ENCODE results near the gene RAB9A. TPM values are rescaled to one million over a fixed set of nuclear protein-coding genes. Genes with fewer than 3 reads are reported as not detected.

RAB9A gene
- total RNA-seq, 1 donor from 2014 or later, result 34.2 TPM

- no peak overlapping the region for H3K9ac ChIP-seq (ENCODE audit: low read length)
- Mint-ChIP-seq H3K4me1 (ENCODE audit: low read depth, unreplicated experiment) (peaks cover 14% of the 10 kb centered on the region), H3K36me3 (ENCODE audit: low read depth, unreplicated experiment) (no peaks in the 10 kb centered on the region), H3K9me3 (ENCODE audit: unreplicated experiment) (no peaks in the 10 kb centered on the region), H3K27ac (ENCODE audit: unreplicated experiment) (no peak overlapping the region), H3K27me3 (ENCODE audit: low read depth, unreplicated experiment) (no peaks in the 10 kb centered on the region), H3K4me3 (ENCODE audit: unreplicated experiment) (no peak overlapping the region)
- H3K4me3 ChIP-seq (ENCODE audit: insufficient read depth, low read depth, low read length), result no peak overlapping the region
- H2AFZ ChIP-seq (ENCODE audit: low read depth, low read length), result no peak overlapping the region
- DNase-seq (ENCODE audit: low read depth) (no peak), FAIRE-seq (peak; percentile 88)
- H3K36me3 ChIP-seq (ENCODE audit: insufficient read depth, low read length), result peaks cover 4% of the 10 kb centered on the region
- H3K9me3 ChIP-seq (ENCODE audit: insufficient read depth, low read depth, low read length), result no peaks in the 10 kb centered on the region
- no peaks in the 10 kb centered on the region for H3K27me3 ChIP-seq (ENCODE audit: insufficient read depth, low read length)
- TF ChIP-seq CTCF (IDR thresholded peaks at IDR 0.05; ENCODE audit: insufficient read depth, low read depth, low read length) (no peak), EZH2 (IDR thresholded peaks at IDR 0.05; ENCODE audit: insufficient read depth, low read length) (no peak)
- H3K4me2 ChIP-seq (ENCODE audit: low read length), result no peak overlapping the region
- H3K79me2 ChIP-seq (ENCODE audit: insufficient read depth, low read length), result no peaks in the 10 kb centered on the region
- H3K27ac ChIP-seq (ENCODE audit: low read depth, low read length), result no peak overlapping the region
- H4K20me1 ChIP-seq (ENCODE audit: insufficient read depth, low read length), result no peaks in the 10 kb centered on the region
- no peaks in the 10 kb centered on the region for H3K4me1 ChIP-seq (ENCODE audit: insufficient read depth, low read length)
Observed at GRCh38 chrX:13741695-13742094, 52.8 kb downstream of the RAB9A start.

- no peak overlapping the region for H3K4me3 ChIP-seq (ENCODE audit: insufficient read depth, low read depth, low read length)
- H3K36me3 Mint-ChIP-seq (ENCODE audit: low read depth, unreplicated experiment), result no peaks in the 10 kb centered on the region
Observed at GRCh38 chrX:13742397-13743176, 53.7 kb downstream of the RAB9A start.

More at GRCh38 chrX:13742397-13743176, 53.7 kb downstream of the RAB9A start:
- peaks cover 9% of the 10 kb centered on the region for H3K4me1 Mint-ChIP-seq (ENCODE audit: low read depth, unreplicated experiment)
- FAIRE-seq (peak; percentile 93), DNase-seq (ENCODE audit: low read depth) (no peak)
- Histone ChIP-seq H3K4me1 (ENCODE audit: insufficient read depth, low read length) (no peaks in the 10 kb centered on the region), H3K36me3 (ENCODE audit: insufficient read depth, low read length) (peaks cover 2% of the 10 kb centered on the region), H3K4me2 (ENCODE audit: low read length) (no peak overlapping the region), H3K27ac (ENCODE audit: low read depth, low read length) (no peak overlapping the region), H4K20me1 (ENCODE audit: insufficient read depth, low read length) (no peaks in the 10 kb centered on the region), H3K9ac (ENCODE audit: low read length) (no peak overlapping the region), H3K9me3 (ENCODE audit: insufficient read depth, low read depth, low read length) (no peaks in the 10 kb centered on the region), H3K27me3 (ENCODE audit: insufficient read depth, low read length) (no peaks in the 10 kb centered on the region), H3K79me2 (ENCODE audit: insufficient read depth, low read length) (no peaks in the 10 kb centered on the region), H2AFZ (ENCODE audit: low read depth, low read length) (no peak overlapping the region)
- peak overlapping the region; percentile 53 for H3K27ac Mint-ChIP-seq (ENCODE audit: unreplicated experiment)
- H3K27me3 Mint-ChIP-seq (ENCODE audit: low read depth, unreplicated experiment), result no peaks in the 10 kb centered on the region
- H3K4me3 Mint-ChIP-seq (ENCODE audit: unreplicated experiment), result no peak overlapping the region
- no peak for TF ChIP-seq CTCF (IDR thresholded peaks at IDR 0.05; ENCODE audit: insufficient read depth, low read depth, low read length)
- no peak for TF ChIP-seq EZH2 (IDR thresholded peaks at IDR 0.05; ENCODE audit: insufficient read depth, low read length)
- no peaks in the 10 kb centered on the region for H3K9me3 Mint-ChIP-seq (ENCODE audit: unreplicated experiment)
